ENCODE measurements around the gene POU1F1. TPM values are rescaled to one million over a fixed set of nuclear protein-coding genes. Genes with fewer than 3 reads are reported as not detected.
"Not testable (repeated sequence)": the region's sequence is repeated elsewhere in the genome, so short reads cannot be mapped to it uniquely, and the experiment has no call there.

POU1F1 gene
- polyA plus RNA-seq, 1 donor: not detected

DNA sequence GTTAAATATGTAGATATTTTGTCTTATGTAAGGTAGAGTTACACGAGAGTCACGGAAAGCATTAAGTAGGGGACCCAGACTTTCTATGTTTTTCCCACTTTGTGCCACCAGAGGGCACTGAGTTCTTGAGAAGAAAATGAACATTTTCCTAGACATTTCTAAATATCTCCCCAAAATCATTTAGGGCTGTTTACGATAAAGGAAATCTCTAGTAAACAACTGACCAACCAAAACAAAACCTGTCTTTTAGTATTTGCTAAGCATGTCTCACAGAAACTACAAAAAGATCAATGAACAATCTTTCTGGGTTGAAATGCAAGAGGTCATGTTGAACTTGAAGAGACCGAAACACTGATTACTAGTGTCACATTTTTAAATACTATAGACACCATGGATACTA is 16.1 kb downstream of the POU1F1 start:
- DNase-seq (ENCODE audit: low read depth): no peak

DNA sequence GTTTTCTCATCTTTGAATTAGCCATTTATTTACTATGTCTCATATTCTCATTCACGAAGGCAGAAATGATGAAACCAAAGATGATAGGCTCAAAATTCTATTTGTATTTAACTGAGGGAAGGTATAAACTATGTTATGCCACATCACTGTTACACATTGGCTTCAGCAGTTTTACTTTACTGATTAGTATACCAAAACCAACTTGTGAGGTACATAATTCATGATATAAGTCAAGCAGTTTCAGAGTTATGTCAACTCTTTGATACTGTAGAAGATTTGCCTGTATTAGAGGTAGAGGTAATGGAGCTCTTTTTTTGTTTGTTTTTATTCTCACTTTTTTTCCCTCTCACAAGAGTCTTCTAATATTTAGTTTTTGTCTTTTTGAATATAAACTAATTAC is 26.4 kb downstream of the POU1F1 start:
- DNase-seq (ENCODE audit: low read depth): no peak

DNA sequence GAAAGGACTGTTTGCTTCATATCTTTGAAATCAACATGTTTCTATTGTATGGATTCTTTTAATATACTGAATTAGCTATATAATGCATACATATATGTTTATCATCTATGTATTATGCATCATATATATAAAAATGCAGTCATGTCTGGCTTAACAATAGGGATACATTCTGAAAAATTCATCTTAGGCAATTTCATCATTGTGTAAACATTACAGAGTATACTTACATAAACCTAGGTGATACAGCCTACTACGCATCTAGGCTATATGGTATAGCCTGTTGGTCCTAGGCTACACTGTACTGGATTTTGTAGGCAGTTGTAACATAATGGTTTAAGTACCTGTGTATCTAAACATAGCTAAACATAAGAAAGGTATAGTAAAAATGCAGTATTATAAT is 27.6 kb downstream of the POU1F1 start:
- DNase-seq (ENCODE audit: low read depth): no peak

DNA sequence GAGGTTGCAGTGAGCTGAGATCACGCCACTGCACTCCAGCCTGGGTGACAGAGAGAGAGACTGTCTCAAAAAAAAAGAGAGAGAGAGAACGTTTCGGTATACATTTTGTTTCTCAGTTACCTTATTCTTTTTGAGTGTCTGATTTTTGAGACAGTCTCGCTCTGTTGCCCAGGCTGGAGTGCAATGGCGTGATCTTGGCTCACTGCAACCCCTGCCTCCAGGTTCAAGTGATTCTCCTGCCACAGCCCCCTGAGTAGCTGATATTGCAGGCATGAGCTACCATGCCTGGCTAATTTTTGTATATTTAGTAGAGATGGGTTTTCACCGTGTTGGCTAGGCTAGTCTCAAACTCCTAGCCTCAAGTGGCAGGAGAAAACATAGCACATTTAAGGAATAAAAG is 28.2 kb downstream of the POU1F1 start:
- not testable (repeated sequence) for DNase-seq (ENCODE audit: low read depth)

DNA sequence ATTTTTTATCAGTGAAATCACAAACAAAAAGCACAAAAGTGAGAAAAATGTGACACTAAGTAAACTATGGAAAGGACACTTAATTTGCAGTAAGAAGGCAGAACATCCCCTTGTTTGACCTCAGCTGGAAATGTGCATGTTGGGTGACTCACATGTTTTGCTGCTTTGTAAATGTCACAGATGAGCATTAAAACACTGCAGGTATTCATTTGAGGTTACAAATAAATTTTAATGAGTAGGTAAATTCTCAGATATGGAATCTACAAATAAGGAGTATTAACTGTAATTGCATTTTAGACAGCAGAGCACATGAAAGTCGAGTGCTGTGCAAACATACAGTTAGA is 29.0 kb downstream of the POU1F1 start:
- no peak for DNase-seq (ENCODE audit: low read depth)

DNA sequence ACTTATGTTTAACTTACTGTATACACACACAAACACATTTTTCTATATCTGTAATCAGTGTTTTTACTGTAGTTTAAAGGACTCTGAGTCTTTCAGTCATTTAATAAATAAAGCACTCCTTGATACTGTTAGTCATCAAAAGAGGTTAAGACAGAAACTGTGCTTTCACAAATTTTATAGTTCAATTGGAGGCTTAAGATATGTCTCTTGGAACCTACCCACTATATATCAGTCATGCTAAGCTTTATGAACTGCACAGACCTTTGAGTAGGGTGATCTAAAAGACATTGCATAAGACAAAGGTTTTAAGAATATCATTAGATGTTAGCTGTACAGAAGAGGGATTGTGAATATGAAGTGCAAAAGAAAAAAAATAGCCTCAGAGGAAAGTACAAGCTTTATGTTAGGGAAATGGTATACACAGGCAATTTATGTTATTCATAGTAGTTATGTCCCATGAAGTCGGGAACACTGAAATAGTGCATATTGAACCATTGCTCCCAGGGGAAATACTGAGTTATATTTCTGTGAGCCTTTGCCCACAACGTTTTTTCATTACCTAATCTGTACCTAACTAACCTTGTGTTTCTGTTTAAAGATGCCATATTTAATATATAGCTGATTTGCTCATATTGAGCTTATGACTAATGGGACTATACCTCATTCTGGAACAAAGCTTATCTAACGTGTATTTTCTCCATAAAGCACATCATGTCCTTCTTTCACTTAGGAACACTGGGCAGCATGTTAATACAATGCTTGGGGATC is 29.5 kb downstream of the POU1F1 start:
- no peak for DNase-seq (ENCODE audit: low read depth)

DNA sequence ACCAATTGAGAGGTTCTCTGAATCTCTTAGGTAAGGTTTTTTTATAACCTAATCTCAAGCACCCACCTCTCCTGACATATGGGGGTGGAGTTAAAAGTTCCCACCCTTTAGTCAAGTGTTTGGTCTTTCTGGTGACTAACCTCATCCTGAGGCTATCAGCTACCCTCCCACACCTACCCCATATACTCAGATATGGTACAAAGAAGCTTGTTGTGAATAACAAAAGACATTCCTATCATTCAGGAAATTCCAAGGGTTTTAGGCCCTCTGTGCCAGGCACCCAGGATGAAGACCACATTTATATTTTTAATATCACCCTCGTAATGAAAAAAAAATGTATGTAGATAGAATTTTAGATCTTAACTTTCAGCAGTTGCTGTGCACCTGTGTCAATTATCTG is 40.3 kb downstream of the POU1F1 start:
- DNase-seq (ENCODE audit: low read depth): no peak

DNA sequence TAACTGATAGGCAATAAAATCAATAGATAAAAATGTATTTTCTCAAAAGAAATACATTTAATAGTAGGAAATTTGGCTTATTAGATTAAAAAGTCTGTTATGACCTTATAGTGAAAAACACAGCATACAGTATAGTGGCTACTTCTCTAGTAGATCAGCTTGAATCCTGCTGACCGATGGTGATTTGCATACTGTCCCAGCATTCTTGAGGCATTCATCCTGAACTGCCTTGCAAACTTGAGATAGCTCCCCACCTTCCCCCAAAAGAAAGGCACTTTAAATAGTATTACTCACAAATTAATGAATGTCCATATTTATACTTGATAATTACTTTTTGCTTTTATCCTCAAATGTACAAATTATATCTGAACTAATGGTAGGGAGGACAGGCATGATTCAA is 42.6 kb downstream of the POU1F1 start:
- DNase-seq (ENCODE audit: low read depth): no peak

DNA sequence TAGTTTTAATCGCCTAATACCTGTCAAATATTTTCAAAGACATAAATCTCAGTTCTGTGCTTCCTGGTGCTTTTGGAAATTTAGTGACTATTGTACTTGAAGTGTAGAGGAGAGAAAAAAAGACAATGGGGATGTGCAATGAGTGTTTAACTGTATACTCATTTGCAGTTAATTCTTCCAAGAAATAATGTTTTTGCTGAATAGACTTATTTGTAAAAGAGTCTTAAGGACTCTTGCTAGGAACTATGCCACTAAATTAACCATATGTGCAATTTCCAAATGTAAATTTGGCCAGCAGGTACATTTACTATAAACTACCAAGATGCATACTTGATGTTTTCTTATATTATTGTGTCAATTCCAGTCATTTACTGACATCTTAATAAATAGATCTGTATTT is 47.3 kb downstream of the POU1F1 start:
- no peak for DNase-seq (ENCODE audit: low read depth)

DNA sequence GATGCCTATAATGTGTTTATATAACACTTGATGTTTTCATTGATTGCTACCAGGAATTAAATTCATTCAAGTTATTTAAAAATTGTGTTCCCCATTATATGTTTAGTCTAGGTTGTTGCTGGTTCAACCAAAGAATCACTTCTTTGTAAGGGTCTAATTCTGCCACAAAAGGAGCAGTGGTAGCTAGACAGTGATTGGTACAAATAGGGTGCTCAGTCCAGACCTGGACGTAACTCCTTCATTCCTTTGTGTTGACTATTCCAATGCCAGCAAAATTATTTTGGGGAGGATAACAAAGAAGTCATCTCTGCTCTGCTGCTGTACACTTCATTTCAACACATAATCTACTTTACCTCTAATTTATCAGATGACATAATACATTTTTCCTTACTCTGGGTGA is 48.1 kb downstream of the POU1F1 start:
- DNase-seq (ENCODE audit: low read depth): no peak

DNA sequence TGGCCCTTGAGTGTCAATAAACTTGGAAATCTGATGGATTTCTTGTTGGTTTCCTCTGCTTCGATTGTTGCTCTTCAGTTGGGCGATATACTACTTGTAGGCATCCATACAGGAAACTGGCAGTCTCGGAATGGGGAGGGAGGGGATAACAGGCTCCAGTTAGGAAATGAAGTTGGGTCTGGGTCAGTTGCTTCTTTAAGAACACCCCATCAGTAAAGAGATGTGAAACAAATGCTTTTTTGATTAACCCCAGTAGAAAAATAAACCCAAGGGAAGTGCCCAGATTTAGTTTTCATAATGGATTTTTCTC is 48.6 kb downstream of the POU1F1 start:
- peak; percentile 1 for DNase-seq (ENCODE audit: low read depth)

DNA sequence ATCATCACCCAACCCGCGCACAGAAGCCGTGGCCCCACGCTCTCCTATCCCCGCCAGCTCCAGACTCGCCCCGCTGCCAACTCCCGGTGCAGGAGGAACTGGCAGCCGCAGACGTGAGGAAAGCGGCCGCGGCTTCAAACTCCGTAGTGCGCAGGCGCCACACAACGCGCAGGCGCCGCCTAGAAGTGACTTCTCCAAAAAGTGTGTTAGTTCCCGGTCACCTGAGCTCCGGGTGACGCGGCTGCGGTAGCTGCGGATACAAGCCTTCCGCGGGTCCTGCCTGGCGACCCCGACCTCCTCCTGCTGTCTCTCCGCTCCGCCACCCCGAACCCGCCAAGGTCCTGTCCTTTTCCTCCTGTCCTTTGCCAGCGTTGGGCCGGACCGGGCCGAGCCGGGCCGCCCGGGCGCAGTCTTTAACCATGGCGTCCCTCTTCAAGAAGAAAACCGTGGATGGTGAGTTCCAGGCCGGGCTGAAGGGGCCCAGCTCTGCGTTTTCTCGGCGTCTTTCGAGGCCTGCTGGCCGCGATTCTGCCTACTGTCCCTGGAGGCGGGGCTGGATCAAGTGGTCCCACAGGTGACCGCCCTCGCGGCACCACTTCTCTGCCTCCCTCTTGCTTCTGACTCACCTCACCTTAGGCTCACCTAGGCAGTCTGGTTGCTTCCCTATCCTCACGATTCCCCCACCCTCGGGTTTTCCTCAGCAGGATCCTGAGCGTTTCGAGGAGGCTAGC is 49.1 kb downstream of the POU1F1 start, which contains the start of gene CHMP2B:
CHMP2B (plus strand) TSS at position 206 of the 731 bp plus-strand sequence; CDS start at position 420, 214 bp downstream.
- peak; percentile 87 for DNase-seq (ENCODE audit: low read depth)

DNA sequence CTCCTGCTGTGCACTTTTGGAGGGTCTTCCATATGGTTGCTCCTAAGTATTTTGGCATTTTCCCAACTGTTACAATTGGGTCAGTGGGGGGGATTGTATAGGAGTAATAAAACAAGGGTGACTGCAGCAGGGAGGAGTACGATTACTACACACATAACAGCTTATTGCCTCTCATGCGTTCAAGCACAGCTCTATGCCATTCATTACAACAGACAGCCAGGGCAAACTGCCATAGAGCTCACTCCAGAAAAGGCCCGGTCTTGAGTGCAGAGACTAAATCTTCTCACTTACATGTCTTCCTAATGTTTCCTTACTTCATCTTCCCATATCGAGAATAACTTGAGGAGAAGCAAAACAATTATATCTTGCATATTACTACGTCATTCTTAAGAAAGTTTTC is 50.7 kb downstream of the POU1F1 start:
- DNase-seq (ENCODE audit: low read depth): no peak

DNA sequence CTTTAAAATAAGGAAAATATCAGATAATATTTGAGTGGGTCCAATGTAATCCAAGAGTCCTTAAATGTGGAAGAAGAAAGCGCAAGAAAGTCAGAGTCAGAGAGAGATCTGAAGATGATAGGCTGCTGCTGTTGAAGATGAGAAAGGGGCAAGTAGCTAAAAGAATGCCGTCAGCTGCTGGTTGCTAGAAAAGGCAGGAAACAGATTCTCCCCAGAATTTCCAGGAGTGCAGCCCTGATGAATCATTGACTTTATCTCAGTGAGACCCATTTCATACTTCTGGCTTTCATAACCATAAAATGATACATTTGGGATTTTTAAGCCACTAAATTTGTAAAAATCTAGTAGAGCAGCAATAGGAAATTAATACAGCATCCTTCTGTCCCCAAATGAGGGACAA is 56.8 kb downstream of the POU1F1 start:
- no peak for DNase-seq (ENCODE audit: low read depth)

DNA sequence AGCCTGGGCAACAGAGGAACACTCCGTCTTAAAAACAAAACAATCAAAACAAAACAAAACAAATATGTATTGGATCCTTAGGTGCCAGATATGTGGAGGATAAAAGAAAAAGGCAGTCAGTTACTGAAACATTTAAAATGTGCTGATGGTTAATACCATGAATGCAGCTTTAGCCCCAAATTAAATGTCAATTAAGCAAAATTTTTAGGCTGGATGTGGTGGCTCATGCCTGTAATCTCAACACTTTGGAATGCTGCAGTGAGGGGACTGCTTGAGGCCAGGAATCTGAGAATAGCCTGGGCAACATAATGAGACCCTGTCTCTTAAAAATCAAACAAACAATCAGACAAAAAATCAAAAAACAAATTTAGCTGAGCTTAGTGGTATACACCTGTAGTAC is 57.8 kb downstream of the POU1F1 start:
- no peak for DNase-seq (ENCODE audit: low read depth)

Other genes starting within 250 kb of the POU1F1 start
- 23.4 TPM for gene CHMP2B, start 49.3 kb downstream of the POU1F1 start, polyA plus RNA-seq (ENCODE audit: insufficient read length)

All from forelimb muscle (tissue), 1 donor.